HG02943 (cell line): ENCODE measurements around the gene DENND6A.
A peak's percentile ranks its signal among the peaks of the same experiment; 100 is the strongest.
"Not testable (repeated sequence)": the region's sequence is repeated elsewhere in the genome, so short reads cannot be mapped to it uniquely, and the experiment has no call there.

ENCODE experiments used
- ATAC-seq: cut with Tn5 transposase; IDR thresholded peaks from one replicate; pipeline ENCODE4 v1.9.1; 2021; ENCODE audit warnings: mild to moderate bottlenecking, low read depth, moderate library complexity; ENCODE audit not compliant: unreplicated experiment

The DENND6A gene

DNA sequence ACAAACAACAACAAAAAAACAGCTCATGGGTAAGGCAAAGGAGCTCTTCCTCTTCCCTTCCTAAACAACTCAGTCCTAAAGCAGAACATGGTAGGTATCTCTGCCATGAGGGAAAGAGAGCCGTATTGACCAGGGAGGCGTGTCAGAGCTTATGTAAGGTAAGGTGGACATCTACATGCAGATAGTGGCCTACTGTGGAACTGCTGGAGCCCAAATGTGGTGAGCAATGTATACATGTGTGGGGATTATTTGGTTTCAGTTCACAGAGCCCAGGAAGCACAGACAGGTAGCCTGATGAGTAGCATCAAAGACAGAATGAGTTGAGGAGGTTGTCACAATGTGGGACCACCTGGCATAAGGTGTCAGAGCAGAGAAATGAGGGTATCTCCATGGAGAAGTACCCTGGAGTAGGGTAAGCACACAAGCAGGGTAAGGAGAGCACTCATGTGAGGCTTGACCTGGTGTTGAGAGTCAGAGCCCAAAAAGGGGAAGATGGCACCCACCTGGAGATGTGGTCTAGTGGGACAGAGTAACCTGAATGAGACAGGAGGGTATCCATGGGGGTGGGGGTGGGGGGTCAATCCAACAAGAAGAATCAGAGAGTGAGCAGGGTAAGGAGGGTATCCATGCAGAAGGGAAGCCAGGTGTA, 45.5 kb downstream of the DENND6A start:
- ATAC-seq, result no peak

DNA sequence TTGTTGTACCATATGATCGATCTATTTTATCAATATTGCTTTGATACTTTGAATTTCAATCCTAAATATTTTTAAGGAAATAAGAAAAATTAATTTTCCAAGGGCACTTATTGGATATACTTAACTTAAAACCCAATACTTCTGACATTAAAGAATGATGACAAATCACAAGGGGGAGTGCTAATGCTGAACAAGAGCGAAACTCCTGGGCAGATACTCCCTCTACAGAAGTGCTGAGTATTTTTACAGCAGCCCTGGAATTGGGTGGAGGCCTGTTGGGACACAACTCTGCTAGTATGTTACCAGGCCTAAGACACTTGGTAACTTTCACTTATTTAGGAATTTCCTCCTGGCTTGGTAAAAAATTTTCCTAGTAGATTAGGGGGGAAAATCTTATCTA, 46.2 kb downstream of the DENND6A start:
- ATAC-seq, result no peak

DNA sequence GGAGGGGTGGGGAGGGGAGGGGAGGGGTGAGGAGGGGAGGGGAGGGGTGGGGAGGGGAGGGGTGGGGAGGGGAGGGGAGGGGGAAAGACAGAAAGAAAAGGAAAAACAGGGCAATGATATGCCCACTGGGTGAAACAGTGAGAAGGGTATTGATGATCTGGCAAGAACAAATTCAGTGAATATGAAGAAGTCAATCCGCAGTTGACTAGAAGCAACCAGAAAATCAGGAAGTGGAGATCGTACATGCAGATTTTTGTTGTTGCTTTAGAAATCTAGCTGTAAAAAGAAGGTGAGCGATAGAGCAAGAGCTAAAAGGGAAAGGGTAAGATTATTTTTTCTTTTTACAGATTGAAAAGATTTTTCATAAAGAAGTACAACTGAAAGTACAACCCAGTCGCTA, 48.1 kb downstream of the DENND6A start:
- ATAC-seq, result no peak

DNA sequence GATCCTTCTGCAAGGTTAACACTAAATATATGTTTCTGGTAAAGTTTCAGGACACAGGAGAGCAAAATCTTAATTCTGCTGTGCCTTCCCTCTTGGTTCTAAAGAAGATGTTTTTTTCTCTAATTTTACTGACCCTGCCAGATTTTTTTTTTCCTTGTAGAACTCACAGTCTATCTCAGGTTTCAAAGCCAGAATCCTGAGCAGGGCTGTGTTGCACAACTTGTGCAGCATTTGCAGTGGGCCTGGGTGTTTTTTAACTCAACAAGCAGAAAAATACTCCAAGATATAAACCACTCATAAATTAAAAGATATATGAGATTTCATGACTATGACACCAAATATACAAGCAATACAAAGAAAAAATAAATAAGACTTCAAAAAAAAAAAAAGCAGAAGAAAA, 55.5 kb downstream of the DENND6A start:
- ATAC-seq, result no peak

DNA sequence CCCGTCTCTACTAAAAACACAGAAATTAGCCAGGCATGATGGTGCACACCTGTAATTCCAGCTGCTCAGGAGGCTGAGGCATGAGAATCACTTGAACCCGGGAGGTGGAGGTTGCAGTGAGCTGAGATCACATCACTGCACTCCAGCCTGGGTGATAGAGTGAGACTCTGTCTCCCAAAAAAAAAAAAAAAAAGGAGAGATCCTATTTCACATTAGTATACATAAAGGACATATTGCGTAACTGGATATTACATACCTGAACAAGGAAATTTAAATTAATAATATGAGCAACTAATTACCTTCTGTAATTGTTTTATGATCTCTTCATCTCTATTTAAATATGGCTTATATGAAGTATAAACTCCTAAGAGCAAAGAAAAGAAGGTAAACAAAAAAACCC, 58.6 kb downstream of the DENND6A start:
- not testable (repeated sequence) for ATAC-seq

DNA sequence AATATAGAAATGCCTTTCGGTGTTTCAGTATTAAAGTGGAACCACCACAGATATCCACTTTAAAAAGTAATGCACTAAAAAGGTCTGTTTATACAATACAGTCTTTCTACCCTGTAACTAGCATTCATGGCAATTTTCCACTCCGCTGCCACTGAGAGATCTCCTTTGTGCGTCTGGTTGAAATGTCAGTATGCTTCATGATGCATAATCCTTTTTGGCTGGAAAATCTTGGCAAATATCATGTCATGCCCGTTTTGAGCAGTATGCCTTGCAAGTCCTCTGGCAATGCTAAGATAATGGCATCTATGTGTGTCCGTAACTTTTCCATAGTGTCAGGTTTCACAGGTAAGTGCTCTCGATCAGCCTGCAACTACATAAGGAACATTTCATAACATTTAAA, 64.9 kb downstream of the DENND6A start:
- no peak for ATAC-seq

DNA sequence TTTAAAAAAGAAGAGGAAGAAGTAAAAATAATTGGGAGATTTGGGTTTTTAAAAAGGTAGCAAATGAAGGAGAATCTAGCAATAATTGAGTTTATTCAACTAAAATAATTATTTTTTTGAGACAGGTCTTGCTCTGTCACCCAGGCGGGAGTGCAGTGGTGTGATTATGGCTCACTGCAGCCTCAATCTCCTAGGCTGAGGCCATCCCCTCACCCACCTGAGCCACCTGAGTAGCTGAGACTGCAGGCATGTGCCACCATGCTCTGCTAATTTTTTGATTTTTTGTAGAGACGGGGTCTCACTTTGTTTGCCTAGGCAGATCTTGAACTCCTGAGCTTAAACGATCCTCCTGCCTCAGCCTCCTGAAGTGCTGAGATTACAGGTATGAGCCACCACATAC, 68.1 kb downstream of the DENND6A start:
- ATAC-seq, result no peak

DNA sequence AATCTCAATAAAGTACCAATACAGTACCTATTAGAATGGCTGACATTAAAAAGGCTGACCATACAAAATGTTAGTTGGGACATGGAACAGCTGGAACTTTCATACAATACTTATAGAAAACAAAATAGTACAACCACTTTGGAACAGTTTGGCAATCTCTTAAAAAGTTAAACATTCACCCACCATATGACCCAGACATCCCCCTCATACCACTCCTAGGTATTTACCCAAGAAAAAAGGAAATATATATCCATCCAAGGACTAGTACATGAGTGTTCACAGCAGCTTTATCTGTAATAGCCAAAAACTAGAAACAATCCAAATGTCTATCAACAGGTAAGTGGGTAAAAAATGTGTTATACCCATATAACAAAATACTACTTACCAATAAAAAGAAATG, 70.5 kb downstream of the DENND6A start:
- no peak for ATAC-seq

DNA sequence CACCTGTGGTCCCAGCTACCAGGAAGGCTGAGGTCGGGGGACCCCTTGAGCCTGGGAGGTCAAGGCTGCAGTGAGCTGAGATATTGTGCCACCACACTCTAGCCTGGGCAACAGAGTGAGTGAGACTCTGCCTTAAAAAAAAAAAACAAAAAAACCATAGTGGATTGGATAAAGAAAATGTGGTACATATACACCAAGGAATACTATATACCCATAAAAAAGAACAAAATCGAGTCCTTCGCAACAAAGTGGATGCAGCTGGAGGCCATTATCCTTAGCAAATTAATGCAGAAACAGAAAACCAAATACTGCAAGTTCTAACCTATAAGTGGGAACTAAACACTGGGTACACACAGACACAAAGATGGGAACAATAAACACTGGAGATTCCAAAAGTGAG, 75.1 kb downstream of the DENND6A start:
- ATAC-seq, result no peak

DNA sequence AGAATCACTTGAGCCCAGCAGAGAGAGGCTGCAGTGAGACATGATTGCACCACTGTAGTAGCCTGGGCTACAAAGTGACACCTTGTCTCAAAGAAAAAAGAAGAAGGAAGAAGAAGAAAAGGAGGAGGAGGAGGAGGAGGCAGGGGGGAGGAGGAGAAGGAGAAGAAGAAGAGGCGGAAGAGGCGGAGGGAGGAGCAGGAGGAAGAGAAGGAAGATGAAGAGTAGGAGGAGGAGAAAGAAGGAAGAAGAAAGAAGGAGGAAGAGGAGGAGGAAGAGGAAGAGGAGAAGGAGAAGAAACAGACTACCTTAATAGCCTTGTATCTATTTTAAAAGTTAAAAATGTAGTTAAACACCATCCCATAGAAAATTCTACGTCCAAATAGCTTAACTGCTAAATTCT, 76.6 kb downstream of the DENND6A start:
- ATAC-seq, result no peak

DNA sequence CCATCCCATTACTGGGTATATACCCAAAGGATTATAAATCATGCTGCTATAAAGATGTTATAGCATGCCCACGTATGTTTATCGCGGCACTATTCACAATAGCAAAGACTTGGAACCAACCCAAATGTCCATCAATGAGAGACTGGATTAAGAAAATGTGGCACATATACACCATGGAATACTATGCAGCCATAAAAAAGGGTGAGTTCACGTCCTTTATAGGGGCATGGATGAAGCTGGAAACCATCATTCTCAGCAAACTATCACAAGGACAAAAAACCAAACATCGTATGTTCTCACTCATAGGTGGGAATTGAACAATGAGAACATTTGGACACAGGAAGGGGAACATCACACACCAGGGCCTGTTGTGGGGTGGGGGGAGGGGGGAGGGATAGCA, 81.0 kb downstream of the DENND6A start:
- ATAC-seq, result not testable (repeated sequence)

DNA sequence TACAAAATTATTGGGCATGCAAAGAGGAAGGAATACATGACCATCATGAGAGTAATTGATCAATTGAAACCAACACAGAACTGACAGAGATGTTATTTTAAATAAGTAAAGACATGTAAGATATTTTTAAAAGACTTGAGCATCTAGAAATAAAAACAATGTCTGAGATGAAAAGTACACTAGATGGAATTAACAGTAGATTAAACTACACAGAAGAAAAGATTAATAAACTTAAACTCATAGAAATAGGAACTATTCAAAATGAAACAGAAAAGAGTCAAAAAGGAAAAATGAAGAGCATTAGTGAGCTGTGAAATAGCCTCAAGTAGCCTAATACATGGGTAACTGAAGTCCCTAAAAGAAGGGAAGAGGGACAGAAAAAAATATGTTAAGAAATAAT, 87.2 kb downstream of the DENND6A start:
- ATAC-seq, result no peak

DNA sequence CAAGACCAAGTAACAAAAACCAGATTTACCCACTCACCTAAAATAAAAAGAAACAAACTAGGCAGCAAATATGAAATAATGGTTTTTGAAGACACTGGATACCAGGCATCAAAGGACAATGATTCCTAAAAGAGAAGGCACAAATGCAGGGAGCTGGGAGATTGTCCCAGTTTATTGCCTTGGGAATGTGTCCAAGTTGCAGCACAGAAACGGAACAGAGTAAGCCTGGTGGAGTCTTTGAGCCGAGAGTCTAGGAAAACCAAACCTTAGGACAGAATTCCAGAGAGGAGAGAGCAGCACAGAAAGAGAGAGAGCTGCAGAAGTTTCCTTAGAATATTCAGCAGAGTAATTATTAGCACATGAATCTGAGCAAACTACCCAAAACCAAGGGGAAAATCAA, 87.9 kb downstream of the DENND6A start:
- ATAC-seq, result no peak

DNA sequence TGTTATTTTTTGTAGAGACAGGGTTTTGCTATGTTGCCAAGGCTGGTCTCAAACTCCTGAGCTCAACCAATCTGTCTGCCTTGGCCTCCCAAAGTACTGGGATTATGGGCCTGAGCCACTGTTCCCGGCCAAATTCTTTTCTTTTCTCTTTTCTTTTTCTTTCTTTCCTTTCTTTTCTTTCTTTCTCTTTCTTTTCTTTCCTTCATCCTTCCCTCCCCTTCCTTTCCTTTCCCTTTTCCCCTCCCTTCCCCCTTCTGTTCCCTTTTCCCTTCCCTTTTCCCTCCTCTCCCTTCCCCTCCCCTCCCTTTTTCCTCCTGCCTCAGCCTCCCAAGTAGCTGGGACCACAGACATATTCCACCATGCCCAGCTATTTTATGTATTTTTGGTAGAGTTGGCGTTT, 92.7 kb downstream of the DENND6A start:
- no peak for ATAC-seq

DNA sequence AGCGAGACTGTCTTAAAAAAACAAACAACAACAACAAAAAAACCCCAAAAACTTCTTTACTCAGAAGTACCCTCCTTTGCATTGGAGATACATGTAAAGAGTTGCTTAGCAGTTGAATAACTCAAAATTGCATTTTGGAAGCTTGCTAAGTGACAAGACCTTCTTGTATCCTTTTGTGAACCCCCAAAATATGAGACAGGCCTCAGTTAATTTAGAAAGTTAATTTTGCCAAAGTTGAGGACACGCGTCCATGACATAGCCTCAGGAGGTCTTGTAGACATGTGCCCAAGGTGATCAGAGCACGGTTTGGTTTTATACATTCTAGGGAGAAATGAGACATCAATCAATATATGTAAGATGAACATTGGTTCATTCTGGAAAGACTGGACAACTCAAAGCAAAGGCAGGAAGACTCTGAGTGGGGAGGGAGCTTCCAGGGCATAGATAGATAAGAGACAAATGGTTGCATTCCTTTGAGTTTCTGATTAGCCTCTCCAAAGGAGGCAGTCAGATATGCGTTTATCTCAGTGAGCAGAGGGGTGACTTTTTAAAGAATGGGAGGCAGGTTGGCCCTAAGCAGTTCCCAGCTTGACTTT, 94.0 kb downstream of the DENND6A start:
- no peak for ATAC-seq

DNA sequence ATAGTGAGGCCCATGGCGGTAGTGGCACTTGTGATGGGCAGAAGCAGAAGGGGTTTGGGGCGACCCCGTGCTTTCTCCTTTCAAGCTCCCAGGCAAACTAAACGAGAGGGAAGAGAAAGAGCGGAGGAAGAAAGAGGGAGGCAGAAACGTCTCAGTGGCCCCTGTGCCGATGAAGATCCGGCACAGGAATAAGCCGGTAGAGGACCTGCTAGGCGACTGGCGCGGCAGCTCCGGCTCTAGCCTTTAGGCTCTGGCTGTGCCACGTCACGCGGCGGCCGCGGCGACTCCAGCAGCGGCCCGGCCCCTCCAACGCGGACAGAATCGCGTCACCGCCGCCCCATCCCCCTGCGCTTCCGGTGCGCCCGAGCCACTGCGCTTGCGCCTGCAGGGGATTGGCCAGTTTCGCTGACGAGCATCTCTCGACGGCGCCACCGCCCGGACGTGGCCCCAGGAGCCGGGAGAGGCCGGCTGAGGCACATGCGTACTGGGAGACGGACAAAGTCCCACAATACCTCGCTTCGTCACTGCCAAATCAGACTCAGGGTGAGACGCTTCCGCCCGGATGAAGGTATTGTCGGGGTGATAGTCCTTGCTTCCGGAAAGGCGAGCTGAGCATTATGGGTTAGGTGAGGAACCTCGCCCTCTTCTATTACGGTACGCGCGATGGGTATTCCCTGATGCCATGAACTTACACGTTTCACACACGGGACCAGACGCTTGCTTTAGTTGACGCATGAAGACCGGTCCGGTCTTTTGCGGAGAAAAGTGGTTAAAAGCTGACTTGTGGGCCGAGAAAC, 95.6 kb downstream of the DENND6A start, which contains the start of gene ARF4:
TSS of gene ARF4 (minus strand) at position 218 of the 797 bp plus-strand sequence. CDS start at position 14, 204 bp downstream.
- peak; percentile 88 for ATAC-seq

DNA sequence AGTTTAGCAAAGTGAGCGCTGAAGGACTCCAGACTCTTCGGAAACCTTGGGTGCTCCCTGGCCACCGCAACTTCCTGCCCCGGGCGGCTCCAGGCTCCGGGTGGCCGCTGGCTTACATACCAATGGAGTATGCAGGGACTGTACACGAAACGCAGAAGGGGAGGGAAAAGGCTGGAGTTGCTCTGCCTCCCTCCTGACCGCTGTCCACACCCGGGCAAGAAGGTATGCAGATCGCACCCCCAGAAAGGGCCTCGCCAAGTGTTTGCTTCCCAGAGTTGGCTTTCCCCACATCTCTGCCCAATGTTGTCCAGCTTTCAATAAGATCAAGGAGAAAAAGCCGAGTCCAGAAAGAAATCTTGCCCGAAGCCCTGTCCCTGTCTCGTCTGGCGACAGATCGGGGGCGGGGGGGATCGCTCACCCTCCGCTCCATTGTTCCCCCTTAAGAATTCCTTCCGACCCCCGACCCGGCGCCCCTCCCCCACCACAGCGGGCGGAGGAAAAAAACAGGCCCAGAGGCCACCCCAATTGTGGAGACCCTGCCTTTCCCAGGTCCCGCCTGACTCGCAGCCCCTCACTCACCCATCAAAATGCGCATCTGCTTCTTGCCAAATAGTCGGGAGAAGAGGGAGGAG, 96.3 kb downstream of the DENND6A start:
- peak; percentile 6 for ATAC-seq

DNA sequence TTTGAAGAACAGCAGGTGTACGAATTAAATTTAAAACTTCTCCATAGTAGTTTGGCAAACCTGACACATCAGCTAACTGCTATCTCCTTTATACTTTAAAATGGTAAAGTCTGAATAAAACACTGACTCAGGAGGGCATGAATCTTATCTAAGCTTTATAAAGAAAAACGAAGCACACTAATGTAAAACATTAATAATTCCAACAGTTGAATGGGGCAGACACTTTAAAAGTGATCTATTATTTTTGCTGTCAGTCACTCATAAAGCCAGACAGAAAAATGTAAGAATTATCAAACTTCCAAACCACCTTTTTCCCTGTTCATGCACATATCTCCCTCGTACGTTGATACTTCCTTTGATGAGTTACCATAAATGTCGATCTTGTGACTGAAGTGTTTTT, 98.3 kb downstream of the DENND6A start:
- ATAC-seq, result no peak

DNA sequence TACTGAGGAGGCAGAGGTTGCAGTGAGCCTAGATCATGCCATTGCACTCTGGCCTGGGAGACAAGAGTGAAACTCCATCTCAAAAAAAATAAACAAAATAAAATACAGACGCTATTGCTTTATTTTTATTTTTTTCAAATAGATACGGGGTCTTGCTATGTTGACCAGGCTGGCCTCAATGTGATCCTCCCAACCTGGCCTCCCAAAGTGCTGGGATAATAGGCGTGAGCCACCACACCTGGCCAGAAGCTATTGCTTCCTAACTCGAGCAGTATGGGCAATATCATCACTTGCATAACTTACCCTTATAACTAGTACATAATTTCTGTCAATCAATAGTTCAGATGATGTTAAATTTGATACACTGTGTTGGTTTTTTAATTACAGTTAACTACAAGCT, 98.7 kb downstream of the DENND6A start:
- ATAC-seq, result no peak

DNA sequence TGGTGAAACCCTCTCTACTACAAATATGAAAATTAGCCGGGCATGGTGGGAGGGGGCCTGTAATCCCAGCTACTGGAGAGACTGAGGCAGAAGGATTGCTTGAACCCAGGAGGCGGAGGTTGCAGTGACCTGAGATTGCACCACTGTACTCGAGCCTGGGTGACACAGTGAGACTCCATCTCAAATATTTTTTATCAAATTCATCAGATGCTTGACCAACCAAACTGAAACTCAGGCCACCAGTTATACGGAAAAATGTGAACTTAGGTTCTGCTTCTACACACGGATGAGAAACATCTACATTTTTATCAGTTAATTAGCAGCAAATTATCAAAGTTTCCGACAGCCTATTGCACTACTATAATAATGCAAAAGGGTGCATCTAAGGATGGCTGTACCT, 100.6 kb downstream of the DENND6A start:
- ATAC-seq, result no peak

DNA sequence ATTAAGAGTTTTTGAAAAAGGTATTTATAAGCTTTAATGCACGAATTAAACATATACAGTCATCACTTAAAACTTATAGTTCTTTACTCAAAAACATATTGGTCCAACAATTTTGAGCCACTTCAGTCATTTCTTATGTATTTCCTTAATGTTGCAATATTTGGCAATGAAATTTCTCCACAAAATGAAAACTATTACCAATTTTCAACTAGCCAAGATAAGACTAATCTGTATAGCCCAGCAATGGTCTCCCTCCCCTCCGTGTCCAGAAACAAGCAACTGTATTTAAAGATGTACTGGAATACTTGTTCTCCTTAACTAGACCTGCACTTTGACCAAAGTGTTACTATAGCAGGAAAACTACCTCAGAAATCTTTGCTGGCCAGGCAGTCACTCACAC, 105.0 kb downstream of the DENND6A start:
- ATAC-seq, result no peak
